MM.1S (cell line): Measurements from ENCODE around the gene POLR2J.

ENCODE experiments used
- DNase-seq: peaks from one replicate; pipeline ENCODE4 v3.0.0-alpha.2; 2015
- H2AFZ ChIP-seq: fragments of 300-600 bp; sonication (generic); 2 replicates; pipeline ENCODE4 v1.6.0; 2016; ENCODE audit warnings: antibody characterized with exemption, low read length
- H3F3A ChIP-seq: fragments of 300-600 bp; sonication (generic); 2 replicates; pipeline ENCODE4 v1.6.1; 2016; ENCODE audit warnings: mild to moderate bottlenecking, antibody characterized with exemption, low read length, moderate library complexity, mixed read lengths; ENCODE audit not compliant: insufficient read depth
- H3K27ac ChIP-seq: fragments of 300-600 bp; sonication (generic); 2 replicates; pipeline ENCODE4 v1.5.1; 2016; ENCODE audit warnings: mild to moderate bottlenecking, low read length
- H3K27me3 ChIP-seq: fragments of 300-600 bp; sonication (generic); replicated peaks from 2 replicates; pipeline ENCODE4 v1.6.0; 2016; ENCODE audit warnings: low read length; ENCODE audit not compliant: insufficient read depth
- H3K36me3 ChIP-seq: fragments of 300-600 bp; sonication (generic); replicated peaks from 2 replicates; pipeline ENCODE4 v1.6.1; 2016; ENCODE audit warnings: mild to moderate bottlenecking, low read length, mixed read lengths; ENCODE audit not compliant: insufficient read depth
- H3K4me1 ChIP-seq: fragments of 300-600 bp; sonication (generic); 2 replicates; pipeline ENCODE4 v1.6.1; 2016; ENCODE audit warnings: low read length, mixed read lengths
- H3K4me2 ChIP-seq: fragments of 300-600 bp; sonication (generic); 2 replicates; pipeline ENCODE4 v1.6.0; 2016; ENCODE audit warnings: low read depth, low read length
- H3K4me3 ChIP-seq: fragments of 300-600 bp; sonication (generic); 2 replicates; pipeline ENCODE4 v1.5.1; 2016; ENCODE audit warnings: low read length, mixed read lengths
- H3K79me2 ChIP-seq: fragments of 300-600 bp; sonication (generic); 2 replicates; pipeline ENCODE4 v1.6.1; 2016; ENCODE audit warnings: mixed run types, low read length, mixed read lengths
- H3K9ac ChIP-seq: fragments of 300-600 bp; sonication (generic); 2 replicates; pipeline ENCODE4 v1.6.1; 2016; ENCODE audit warnings: low read length, mixed read lengths
- H3K9me2 ChIP-seq: fragments of 300-600 bp; sonication (generic); replicated peaks from 2 replicates; pipeline ENCODE4 v1.6.1; 2016; ENCODE audit warnings: mild to moderate bottlenecking, low read length, mixed read lengths; ENCODE audit not compliant: insufficient read depth
- H3K9me3 ChIP-seq: fragments of 300-600 bp; sonication (generic); replicated peaks from 2 replicates; pipeline ENCODE4 v1.6.1; 2016; ENCODE audit warnings: mild to moderate bottlenecking, low read length, mixed read lengths; ENCODE audit not compliant: insufficient read depth
- H4K20me1 ChIP-seq: fragments of 300-600 bp; sonication (generic); 2 replicates; pipeline ENCODE4 v1.6.1; 2016; ENCODE audit warnings: mild to moderate bottlenecking, low read length, moderate library complexity, mixed read lengths; ENCODE audit not compliant: insufficient read depth
- CTCF ChIP-seq: fragments of 300-600 bp; sonication (generic); IDR thresholded peaks from 2 replicates; pipeline ENCODE4 v1.5.1; 2016; ENCODE audit warnings: antibody characterized with exemption, low read length, mixed read lengths
- EZH2 ChIP-seq: fragments of 300-600 bp; sonication (generic); optimal IDR thresholded peaks from 2 replicates; pipeline ENCODE3; 2017; ENCODE audit warnings: low read depth, mild to moderate bottlenecking, antibody characterized with exemption, low read length, mixed read lengths
- EZH2phosphoT487 ChIP-seq: fragments of 300-600 bp; sonication (generic); IDR thresholded peaks from 2 replicates; pipeline ENCODE4 v1.6.1; 2018; ENCODE audit warnings: antibody characterized with exemption, low read length

POLR2J gene

GRCh38 chr7:102467581-102468477 is 10.9 kb downstream of the POLR2J start:
- Histone ChIP-seq H3K4me1 (peaks cover 10% of the 10 kb centered on the region; the same call in 1 of the 2 replicates), H3K27ac (no peak overlapping the region), H2AFZ (no peak overlapping the region), H3K4me2 (no peak overlapping the region), H3K9me2 (no peaks in the 10 kb centered on the region), H4K20me1 (no peaks in the 10 kb centered on the region), H3K27me3 (no peaks in the 10 kb centered on the region), H3K9ac (no peak overlapping the region), H3K9me3 (no peaks in the 10 kb centered on the region), H3F3A (peaks cover 11% of the 10 kb centered on the region), H3K36me3 (no peaks in the 10 kb centered on the region; the same call in 1 of the 2 replicates), H3K4me3 (no peak overlapping the region), H3K79me2 (peaks cover 73% of the 10 kb centered on the region)
- DNase-seq, result no peak
- no peak for TF ChIP-seq EZH2phosphoT487

GRCh38 chr7:102466097-102466496 is 12.6 kb downstream of the POLR2J start:
- Histone ChIP-seq H3K4me3 (peak overlapping the region; percentile 100), H4K20me1 (no peaks in the 10 kb centered on the region), H3K79me2 (peaks cover 72% of the 10 kb centered on the region), H2AFZ (no peak overlapping the region), H3K4me1 (peaks cover 10% of the 10 kb centered on the region; the same call in 1 of the 2 replicates), H3F3A (peaks cover 11% of the 10 kb centered on the region), H3K9ac (peak overlapping the region; percentile 88; the same call in 1 of the 2 replicates), H3K9me3 (no peaks in the 10 kb centered on the region), H3K9me2 (no peaks in the 10 kb centered on the region), H3K36me3 (no peaks in the 10 kb centered on the region), H3K4me2 (peak overlapping the region; percentile 98), H3K27me3 (no peaks in the 10 kb centered on the region), H3K27ac (peak overlapping the region; percentile 78; the same call in 1 of the 2 replicates)
- DNase-seq, result no peak
- TF ChIP-seq CTCF (no peak), EZH2phosphoT487 (no peak), EZH2 (no peak)

GRCh38 chr7:102464577-102465280 is 14.0 kb downstream of the POLR2J start, which contains the start of the genes ALKBH4 and LRWD1:
Gene ALKBH4, minus strand, starts transcription at chr7:102464863. Its CDS starts 27 bp downstream, at chr7:102464836.
Gene LRWD1, plus strand, starts transcription at chr7:102464984. Its CDS starts 97 bp downstream, at chr7:102465081.
- H3K9me2 ChIP-seq, result no peaks in the 10 kb centered on the region
- peaks cover 10% of the 10 kb centered on the region; the same call in 1 of the 2 replicates for H3K4me1 ChIP-seq
- no peaks in the 10 kb centered on the region for H3K27me3 ChIP-seq
- TF ChIP-seq CTCF (peak; percentile 21; the same call in 1 of the 2 replicates), EZH2phosphoT487 (no peak)
- peak; percentile 95 for DNase-seq
- H2AFZ ChIP-seq, result peak within 1 kb of the TSS; percentile 99
- peaks cover 11% of the 10 kb centered on the region for H3F3A ChIP-seq
- no peaks in the 10 kb centered on the region for H3K9me3 ChIP-seq
- peak within 1 kb of the TSS; percentile 98 for H3K4me2 ChIP-seq
- H3K9ac ChIP-seq, result peak within 1 kb of the TSS; percentile 88
- H3K79me2 ChIP-seq, result peaks cover 72% of the 10 kb centered on the region
- H3K27ac ChIP-seq, result peak within 1 kb of the TSS; percentile 78; the same call in 1 of the 2 replicates
- no peaks in the 10 kb centered on the region for H3K36me3 ChIP-seq
- peak within 1 kb of the TSS; percentile 100 for H3K4me3 ChIP-seq
- no peaks in the 10 kb centered on the region for H4K20me1 ChIP-seq
